ENCODE measurements around the gene GRAMD1C. TPM values are rescaled to one million over a fixed set of nuclear protein-coding genes. Genes with fewer than 3 reads are reported as not detected.

The GRAMD1C gene
- total RNA-seq, 1 donor from 2014 or later: 2.0 TPM

DNA sequence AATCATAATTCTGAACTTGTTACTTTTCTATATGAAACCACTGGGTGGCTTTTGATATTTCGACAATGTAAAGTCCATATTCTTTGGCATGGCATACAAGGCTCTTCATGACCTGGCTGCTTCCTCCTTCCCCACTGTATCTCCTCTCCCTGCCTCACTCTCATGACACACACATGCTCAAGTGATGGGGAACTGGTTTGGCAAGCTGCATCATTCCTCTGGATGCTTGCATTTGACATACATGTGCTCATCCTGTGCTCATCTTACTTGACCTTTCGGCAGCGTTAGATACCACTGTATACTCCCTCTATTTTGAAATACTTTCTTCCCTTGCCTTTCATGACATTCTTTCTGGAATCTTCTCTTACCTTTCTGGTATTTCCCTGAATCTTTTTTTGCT, 57.4 kb downstream of the GRAMD1C start:
- DNase-seq (ENCODE audit: low read depth): no peak
- TF ChIP-seq, protein P1, sequence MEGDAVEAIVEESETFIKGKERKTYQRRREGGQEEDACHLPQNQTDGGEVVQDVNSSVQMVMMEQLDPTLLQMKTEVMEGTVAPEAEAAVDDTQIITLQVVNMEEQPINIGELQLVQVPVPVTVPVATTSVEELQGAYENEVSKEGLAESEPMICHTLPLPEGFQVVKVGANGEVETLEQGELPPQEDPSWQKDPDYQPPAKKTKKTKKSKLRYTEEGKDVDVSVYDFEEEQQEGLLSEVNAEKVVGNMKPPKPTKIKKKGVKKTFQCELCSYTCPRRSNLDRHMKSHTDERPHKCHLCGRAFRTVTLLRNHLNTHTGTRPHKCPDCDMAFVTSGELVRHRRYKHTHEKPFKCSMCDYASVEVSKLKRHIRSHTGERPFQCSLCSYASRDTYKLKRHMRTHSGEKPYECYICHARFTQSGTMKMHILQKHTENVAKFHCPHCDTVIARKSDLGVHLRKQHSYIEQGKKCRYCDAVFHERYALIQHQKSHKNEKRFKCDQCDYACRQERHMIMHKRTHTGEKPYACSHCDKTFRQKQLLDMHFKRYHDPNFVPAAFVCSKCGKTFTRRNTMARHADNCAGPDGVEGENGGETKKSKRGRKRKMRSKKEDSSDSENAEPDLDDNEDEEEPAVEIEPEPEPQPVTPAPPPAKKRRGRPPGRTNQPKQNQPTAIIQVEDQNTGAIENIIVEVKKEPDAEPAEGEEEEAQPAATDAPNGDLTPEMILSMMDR (IDR thresholded peaks at IDR 0.05; ENCODE audit: insufficient read depth, low read length, poor library complexity, severe bottlenecking): no peak

DNA sequence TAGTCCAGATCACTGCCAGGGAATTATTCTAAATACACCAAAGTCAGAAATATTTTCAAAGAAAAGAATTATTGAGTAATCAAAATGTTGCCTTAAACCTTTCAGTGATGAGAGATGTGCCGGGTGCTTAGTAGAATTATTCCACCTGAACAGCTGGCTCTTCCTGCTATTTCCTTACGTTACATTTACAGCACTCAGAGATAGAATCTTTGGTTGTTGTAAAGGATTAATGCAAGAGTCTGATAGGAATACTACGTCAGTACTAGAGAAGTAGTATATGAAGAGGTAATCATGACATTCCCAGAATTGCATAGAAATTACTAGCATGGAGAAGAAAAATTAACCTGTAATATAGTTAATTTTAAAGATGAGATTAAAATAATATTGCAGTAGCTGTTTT, 58.3 kb downstream of the GRAMD1C start:
- TF ChIP-seq, protein P1 (IDR thresholded peaks at IDR 0.05; ENCODE audit: insufficient read depth, low read length, poor library complexity, severe bottlenecking): no peak
- no peak for DNase-seq (ENCODE audit: low read depth)
- Histone ChIP-seq H3K4me3 (ENCODE audit: low read depth, low read length) (no peak overlapping the region), H3K27me3 (ENCODE audit: control insufficient read depth, insufficient read depth, low read length) (no peaks in the 10 kb centered on the region), H3K36me3 (ENCODE audit: control insufficient read depth, insufficient read depth, low read length) (no peaks in the 10 kb centered on the region)

More for the DNA sequence above, 57.4 kb downstream of the GRAMD1C start:
- H3K36me3 ChIP-seq (ENCODE audit: control insufficient read depth, insufficient read depth, low read length): no peaks in the 10 kb centered on the region
- H3K27me3 ChIP-seq (ENCODE audit: control insufficient read depth, insufficient read depth, low read length): no peaks in the 10 kb centered on the region
- H3K4me3 ChIP-seq (ENCODE audit: low read depth, low read length): no peak overlapping the region

DNA sequence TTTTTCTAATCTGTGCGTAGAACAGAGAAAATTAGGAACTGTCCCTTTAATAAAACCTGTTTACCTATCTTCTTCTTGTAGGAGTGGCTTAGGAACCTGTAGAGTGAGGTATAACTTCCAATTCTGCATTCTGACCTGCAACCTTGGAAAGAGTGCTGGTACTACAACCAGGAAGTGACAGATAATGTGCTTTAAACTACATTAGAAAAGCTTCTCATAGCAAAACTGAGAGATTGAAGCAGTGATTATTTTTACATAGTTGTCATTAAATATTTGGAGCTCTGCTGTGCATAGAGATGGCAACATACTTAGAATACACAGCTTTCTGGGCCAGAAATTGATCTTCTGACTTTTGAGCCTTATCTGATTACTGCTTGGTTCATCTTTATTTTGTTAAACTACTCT, 58.8 kb downstream of the GRAMD1C start:
- no peak for DNase-seq (ENCODE audit: low read depth)
- TF ChIP-seq, protein P1 (IDR thresholded peaks at IDR 0.05; ENCODE audit: insufficient read depth, low read length, poor library complexity, severe bottlenecking): no peak
- Histone ChIP-seq H3K36me3 (ENCODE audit: control insufficient read depth, insufficient read depth, low read length) (no peaks in the 10 kb centered on the region), H3K4me3 (ENCODE audit: low read depth, low read length) (no peak overlapping the region), H3K27me3 (ENCODE audit: control insufficient read depth, insufficient read depth, low read length) (no peaks in the 10 kb centered on the region)

DNA sequence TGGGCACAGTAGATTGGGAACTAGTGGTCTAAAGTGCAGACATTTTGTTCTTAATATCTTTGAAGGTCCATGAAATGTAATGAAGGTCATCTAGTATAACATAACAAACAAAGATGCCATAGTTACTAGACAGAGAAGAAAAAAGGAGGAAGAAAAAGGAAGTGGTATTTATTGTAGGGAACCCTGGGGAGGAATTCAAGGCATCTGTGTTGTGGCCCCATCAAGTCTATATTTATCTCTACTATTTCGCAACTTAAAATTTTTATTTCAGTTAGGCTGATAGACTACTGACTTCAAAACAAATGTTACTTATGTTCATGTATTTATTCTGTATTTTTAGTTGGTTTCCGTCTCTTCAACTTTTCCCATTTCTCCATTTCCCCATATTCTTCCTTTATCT, 60.3 kb downstream of the GRAMD1C start:
- DNase-seq (ENCODE audit: low read depth): no peak
- TF ChIP-seq, protein P1 (IDR thresholded peaks at IDR 0.05; ENCODE audit: insufficient read depth, low read length, poor library complexity, severe bottlenecking): no peak
- H3K4me3 ChIP-seq (ENCODE audit: low read depth, low read length): no peak overlapping the region
- H3K27me3 ChIP-seq (ENCODE audit: control insufficient read depth, insufficient read depth, low read length): no peaks in the 10 kb centered on the region
- no peaks in the 10 kb centered on the region for H3K36me3 ChIP-seq (ENCODE audit: control insufficient read depth, insufficient read depth, low read length)

DNA sequence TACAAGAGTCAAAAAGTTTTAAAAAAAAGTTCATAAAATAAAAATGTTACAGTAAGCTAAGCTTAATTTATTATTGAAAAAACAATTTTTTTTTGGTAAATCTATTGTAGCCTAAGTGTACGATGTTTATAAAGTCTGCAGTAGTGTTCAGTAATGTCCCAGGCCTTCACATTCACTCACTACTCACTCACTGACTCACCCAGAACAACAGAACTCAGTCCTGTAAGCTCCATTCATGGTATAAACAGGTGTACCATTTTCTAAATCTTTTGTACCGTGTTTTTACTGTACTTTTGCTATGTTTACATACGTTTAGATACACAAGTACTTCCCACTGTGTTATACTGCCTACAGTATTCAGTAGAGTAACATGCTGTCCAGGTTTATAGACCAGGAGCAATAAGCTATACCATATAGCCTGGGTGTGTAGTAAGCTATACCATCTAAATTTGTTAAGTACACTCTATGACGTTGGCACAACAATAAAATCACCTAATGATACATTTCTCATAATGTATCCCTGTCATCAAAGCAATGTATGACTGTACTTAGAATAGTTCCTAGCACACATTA, 68.1 kb downstream of the GRAMD1C start:
- Histone ChIP-seq H3K36me3 (ENCODE audit: control insufficient read depth, insufficient read depth, low read length) (no peaks in the 10 kb centered on the region), H3K27me3 (ENCODE audit: control insufficient read depth, insufficient read depth, low read length) (no peaks in the 10 kb centered on the region), H3K4me3 (ENCODE audit: low read depth, low read length) (no peak overlapping the region)
- DNase-seq (ENCODE audit: low read depth): no peak
- TF ChIP-seq, protein P1 (IDR thresholded peaks at IDR 0.05; ENCODE audit: insufficient read depth, low read length, poor library complexity, severe bottlenecking): no peak

DNA sequence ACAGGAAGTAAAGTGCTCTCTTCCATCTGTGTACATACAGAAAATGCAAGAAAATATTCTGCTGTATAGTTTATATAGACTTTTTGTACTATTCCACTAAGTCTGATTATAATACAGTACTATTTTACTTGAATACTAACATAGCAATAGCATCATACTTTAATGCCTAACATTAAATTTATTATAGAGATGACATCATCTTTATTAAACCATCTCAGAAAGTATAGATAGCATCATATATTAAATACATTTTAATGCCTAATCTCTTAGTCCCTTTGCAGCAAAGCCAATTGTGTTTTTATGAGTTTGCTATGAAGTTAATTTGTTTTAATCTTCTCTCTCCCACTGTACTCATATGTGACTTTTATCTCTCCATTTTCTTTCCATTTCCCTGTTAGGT, 69.5 kb downstream of the GRAMD1C start:
- H3K36me3 ChIP-seq (ENCODE audit: control insufficient read depth, insufficient read depth, low read length): no peaks in the 10 kb centered on the region
- TF ChIP-seq, protein P1 (IDR thresholded peaks at IDR 0.05; ENCODE audit: insufficient read depth, low read length, poor library complexity, severe bottlenecking): no peak
- no peak for DNase-seq (ENCODE audit: low read depth)
- H3K27me3 ChIP-seq (ENCODE audit: control insufficient read depth, insufficient read depth, low read length): no peaks in the 10 kb centered on the region
- H3K4me3 ChIP-seq (ENCODE audit: low read depth, low read length): no peak overlapping the region

All from kidney epithelial cell (primary cell).